Retina (tissue), 1 donor: ENCODE measurements around the gene HOXA3.

Experiments
- DNase-seq: peaks from one replicate; pipeline ENCODE4 v3.0.0-alpha.2; 2016

The HOXA3 gene

GRCh38 chr7:27112955-27113949, 39.1 kb downstream of the HOXA3 start:
- peak; percentile 71 for DNase-seq

- DNase-seq, result no peak
Observed at GRCh38 chr7:27112361-27112760, 40.0 kb downstream of the HOXA3 start.

DNA sequence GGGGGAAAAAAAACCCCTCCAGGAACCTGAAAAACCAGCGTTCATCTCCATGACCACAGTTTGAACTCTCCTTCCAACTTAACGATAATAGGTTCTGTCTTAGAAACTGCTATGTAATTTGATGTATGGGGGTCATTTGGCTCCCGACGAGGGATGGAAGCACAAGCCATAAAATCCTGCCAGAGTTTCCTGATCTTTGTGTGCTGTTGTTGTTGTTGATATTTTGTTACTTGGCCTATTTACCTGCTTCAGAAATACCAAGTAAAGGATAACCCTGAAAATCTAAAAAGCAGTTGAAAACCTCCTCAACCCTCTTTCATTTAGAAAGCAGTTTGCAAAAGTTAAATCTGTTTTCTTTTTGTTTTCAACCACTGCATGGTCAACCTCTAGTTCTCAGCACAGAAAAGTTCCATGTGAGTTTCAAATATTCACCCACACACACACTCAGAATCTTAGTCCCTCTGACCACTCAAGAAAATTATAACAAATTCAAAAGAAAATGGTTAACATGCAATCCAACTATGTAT, 40.6 kb downstream of the HOXA3 start:
- no peak for DNase-seq

DNA sequence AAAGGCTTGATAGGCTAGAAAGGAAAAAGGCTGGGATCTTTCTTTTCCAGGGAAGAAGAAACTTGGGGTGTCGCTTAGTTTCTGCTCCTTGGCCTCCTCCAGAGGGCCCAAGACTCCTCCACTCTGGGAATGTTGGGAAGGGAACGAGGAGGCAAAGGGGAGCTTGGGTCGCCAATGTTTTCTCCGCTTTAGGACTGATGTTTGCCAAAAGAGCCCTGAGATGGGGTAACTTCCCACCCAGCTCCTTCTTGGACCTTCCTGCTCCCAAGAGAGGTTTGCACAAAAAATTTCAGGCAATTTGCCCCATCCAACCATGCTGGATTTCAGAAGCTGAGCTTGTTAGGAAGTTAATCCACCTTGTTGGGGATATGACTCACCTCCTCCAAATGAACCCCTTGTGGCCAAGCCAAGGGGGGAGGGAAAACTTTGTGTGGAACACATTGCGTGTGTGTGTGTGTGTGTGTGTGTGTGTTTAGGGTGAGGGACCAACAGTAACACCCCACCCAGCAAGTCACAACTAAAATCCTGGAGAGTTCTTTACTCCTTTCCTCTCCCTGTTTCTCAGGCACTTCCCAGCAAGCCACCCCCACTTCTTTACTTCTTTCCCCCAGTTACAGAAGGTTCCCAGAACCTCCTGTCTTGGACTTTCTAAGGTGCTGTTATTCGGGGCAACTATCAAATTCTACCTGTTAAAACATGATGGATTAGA, 41.2 kb downstream of the HOXA3 start:
- DNase-seq, result no peak

- peak; percentile 68 for DNase-seq
Observed at GRCh38 chr7:27110186-27111031, 42.0 kb downstream of the HOXA3 start.

DNA sequence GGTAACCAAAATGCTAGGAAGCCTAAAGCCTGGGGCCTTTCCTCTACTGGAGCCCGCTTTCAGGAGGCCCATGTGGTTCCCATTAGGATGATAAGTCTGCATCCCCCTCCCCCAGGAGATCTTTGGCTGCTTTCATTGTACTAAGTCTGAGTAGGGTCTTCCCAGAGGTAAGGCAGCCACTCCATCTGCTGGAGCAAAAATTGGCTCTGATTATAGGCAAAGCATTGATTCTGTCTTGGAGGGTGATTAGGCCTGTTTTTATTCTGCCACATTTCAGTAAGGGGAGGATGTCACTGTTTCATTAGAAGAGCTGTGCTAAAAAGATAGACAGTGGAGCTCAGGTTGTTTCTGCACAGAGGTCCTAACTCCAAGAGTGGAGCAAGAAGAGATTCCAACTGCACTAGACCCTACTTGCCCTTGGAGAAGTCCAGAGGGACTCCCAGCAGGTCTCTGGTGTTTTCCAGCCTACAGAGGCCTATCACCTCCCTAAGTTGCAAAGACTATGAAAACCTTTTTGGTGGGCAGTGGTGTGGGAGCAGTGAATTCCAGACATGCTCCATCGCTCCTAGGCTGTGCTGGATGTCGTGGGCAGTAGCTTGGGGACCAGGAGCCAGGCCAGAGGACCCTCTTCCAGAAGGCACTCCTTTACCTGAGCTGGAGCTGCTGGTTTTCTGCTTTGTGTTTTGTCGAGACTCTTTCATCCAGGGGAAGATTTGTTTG, 42.8 kb downstream of the HOXA3 start:
- DNase-seq, result no peak

DNA sequence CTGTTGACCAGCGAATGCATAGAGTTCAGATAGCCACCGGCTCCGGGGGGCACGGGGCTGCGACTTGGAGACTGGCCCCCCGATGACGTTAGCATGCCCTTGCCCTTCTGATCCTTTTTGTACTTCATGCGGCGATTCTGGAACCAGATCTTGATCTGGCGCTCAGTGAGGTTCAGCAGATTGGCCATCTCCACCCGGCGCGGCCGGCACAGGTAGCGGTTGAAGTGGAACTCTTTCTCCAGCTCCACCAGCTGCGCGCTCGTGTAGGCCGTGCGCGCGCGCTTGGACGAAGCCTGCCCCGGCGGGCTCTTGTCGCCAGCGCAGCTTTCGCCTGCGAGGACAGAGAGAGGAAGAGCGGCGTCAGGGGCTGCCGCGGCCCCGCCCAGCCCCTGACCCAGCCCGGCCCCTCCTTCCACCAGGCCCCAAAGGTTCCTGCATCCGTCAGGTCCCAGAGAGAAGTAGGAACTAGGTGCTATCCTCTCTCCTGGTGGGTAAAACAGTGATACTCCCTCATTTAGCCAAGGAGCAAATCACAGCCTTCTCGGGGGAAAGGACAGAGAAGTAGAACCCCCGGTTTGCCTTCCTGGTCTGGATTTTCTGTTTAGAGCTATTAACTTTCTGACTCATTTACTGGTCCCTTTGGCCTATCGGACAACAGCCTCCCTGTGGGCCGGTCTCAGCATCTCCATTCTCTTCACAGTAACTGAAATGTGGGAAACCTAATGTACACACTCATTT, 43.8 kb downstream of the HOXA3 start:
- no peak for DNase-seq

GRCh38 chr7:27107391-27108381, 44.7 kb downstream of the HOXA3 start:
- no peak for DNase-seq

DNA sequence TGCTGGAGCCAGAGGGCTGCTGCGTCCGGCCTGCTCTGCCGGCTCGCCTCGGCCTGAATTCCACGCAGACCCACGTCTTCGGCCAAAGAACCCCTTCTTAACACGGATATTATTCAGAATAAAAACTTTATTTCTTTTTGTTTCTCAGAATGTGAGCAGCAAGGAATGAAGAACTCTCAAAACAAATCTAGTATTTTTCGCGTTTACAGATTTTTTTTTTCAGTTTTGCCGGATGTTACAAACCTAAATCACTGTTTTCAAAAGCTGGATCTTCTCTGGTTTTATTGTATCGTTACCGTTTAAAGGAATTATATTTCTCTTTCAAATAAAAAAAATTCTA, 45.5 kb downstream of the HOXA3 start:
- DNase-seq, result no peak

DNA sequence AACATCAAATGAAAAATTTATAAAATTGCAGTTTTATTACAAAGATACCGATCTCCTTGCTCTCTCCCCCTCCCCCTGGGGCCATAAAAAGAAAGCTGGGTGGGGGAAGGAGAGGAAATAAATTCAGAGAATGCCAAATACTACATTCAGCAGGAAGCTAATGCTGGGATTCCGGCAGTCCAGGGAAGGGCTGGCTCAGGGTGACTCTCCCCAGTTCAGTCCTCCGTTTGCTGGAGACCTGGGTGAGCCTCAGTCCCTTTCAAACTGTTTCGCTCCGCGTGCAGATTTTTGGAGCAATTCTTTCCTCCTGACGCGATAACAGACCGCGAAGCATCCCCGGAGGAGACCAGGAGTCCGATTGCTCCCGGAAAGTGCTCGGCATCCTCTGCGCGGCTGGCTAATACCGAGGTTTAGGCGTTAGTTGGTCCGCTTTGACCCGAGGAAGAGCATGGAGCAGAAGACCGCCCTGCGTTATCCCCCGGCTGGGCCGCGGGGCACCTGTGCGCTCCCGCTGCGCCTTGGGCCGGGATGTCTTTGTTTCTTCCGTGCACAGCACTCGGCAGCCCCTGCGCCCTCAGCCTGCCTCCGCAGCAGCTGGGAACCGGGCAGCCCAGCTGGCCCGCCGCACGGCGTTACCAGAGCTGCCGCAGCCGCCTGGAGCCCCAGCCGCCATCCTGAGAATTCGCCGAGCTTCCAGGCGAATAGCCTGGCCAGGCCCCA, 46.0 kb downstream of the HOXA3 start:
- DNase-seq, result peak; percentile 84

- no peak for DNase-seq
Observed at GRCh38 chr7:27105301-27106031, 46.9 kb downstream of the HOXA3 start.

GRCh38 chr7:27104341-27105058, 47.9 kb downstream of the HOXA3 start:
- DNase-seq, result no peak

GRCh38 chr7:27103489-27104226, 48.7 kb downstream of the HOXA3 start:
- DNase-seq, result peak; percentile 63

- DNase-seq, result peak; percentile 59
Observed at GRCh38 chr7:27102581-27103442, 49.6 kb downstream of the HOXA3 start, which contains the start of gene HOXA2. Gene HOXA2, minus strand, starts transcription at chr7:27102683. Its CDS starts 183 bp downstream, at chr7:27102500.

- peak; percentile 75 for DNase-seq
Observed at GRCh38 chr7:27101957-27102580, 50.3 kb downstream of the HOXA3 start.
